HG03175 (cell line): ENCODE data around the gene KCNAB1.
A peak's percentile ranks its signal among the peaks of the same experiment; 100 is the strongest.
"Not testable (repeated sequence)": the region's sequence is repeated elsewhere in the genome, so short reads cannot be mapped to it uniquely, and the experiment has no call there.

Experiments
- ATAC-seq: cut with Tn5 transposase; IDR thresholded peaks from one replicate; pipeline ENCODE4 v1.9.1; 2021; ENCODE audit warnings: mild to moderate bottlenecking, moderate library complexity; ENCODE audit not compliant: unreplicated experiment

Gene KCNAB1

DNA sequence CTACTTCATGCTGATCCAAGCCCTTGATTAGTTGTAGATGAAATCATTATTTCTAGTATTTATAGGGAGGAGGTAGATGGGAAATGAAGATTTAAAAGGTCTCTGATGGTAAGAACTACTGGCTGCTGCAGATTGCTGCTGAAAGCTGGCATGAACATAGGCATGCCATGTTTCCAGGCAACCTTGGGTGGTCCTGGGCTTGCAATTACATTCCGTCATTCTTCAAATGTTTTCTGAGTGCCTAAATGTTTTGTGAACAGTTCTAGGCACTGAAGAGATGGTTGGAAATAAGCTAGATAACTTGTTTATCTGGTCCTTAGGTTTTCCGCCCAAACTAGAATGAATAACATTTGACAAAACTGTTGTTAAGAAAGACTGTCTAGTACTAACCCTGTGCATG, 95.8 kb downstream of the KCNAB1 start:
- no peak for ATAC-seq

DNA sequence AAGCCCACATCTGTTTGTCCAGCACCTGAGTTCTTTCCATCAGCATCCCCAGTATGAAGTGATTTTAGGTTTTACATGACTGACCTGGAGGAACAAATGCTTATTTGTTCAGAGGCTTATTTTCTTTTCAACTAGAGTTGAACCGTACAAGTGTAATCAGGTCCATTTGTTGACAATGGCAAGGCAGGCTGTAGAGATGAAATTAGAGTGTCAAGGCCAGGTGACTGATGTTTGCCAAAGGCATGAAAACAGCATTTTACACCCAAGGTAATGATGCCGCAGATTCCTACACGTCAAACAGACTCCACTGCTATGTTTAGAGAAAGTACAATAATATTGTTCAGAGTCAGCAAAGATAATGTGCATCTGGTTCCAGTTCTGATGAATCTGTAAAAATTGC, 96.5 kb downstream of the KCNAB1 start:
- no peak for ATAC-seq

DNA sequence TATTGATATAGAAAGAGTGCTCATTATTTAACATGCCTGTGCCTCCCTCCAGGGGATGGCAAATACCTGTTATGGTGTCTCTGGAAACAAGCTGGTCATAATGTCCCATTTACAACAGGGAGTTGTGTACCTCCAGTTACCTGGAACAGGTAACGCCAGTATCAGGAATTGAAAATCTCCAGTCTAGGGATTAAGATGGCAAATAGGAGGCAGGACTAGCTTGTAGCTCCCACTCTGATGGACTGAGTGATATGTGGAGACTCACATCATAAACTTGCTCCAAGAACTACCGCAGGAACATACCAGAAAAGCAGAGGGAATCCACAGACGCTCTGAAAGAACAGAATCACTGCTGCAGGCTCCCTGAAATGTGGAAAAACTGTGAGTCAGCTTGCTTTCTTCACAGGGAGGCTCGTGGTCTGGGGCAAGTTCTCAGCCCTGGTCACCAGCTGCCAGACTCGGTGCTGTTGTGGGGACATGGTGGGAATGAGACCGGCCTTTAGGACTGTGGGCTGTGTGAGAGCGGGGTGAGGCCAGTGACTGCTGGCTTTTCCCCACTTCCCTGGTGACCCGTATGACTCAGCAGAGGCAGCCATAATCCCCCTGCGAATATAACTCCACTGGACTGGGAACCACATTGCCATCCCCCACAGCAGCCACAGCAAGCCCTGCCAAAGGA, 97.4 kb downstream of the KCNAB1 start:
- no peak for ATAC-seq

GRCh38 chr3:156218353-156218744, 98.0 kb downstream of the KCNAB1 start:
- no peak for ATAC-seq

DNA sequence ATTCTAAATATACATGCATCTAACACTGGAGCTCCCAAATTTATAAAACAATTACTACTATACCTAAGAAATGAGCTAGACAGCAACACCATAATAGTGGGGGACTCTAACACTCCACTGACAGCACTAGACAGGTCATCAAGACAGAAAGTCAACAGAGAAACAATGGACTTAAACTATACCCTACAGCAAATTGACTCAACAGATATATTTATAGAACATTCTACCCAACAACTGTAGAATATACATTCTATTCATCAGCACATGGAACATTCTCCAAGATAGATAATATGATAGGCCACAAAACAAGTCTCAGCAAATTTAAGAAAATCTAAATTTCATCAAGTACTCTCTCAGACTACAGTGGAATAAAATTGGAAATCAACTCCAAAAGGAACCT, 102.0 kb downstream of the KCNAB1 start:
- ATAC-seq = not testable (repeated sequence)

DNA sequence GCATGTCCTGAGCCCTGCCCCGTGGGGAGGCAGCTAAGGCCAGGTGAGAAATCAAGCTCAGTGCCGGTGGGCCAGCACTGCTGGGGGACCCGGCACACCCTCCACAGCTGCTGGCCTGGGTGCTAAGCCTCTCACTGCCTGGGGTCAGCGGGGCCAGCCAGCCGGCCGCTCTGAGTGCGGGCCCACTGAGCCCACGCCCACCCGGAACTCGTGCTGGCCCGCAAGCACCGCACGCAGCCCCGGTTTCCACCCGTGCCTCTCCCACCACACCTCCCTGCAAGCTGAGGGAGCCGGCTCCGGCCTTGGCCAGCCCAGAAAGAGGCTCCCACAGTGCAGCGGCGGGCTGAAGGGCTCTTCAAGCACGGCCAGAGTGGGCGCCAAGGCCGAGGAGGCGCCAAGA, 103.7 kb downstream of the KCNAB1 start:
- not testable (repeated sequence) for ATAC-seq

GRCh38 chr3:156226676-156227420, 106.5 kb downstream of the KCNAB1 start:
- ATAC-seq = no peak

GRCh38 chr3:156227704-156228103, 107.3 kb downstream of the KCNAB1 start:
- ATAC-seq = no peak

- ATAC-seq = no peak
Measured at GRCh38 chr3:156230278-156230900, 110.0 kb downstream of the KCNAB1 start.

DNA sequence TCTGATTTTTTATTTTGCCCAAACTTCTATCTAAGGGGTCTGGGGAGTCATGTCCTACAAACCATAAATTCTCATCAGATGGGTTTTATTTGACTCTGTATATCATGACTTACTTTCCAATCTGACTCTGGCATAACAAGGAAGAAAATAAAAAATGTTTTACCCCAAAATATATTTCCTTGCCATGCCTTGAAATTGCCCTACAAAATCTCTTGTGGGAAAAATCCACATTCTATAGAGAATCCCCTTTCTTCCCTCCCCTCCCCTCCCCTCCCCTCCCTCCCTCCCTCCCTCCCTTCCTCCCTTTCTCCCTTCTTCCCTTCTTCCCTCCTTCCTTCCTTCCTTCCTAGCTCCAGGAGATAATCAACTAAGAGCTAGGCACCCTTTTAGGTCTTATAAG, 110.8 kb downstream of the KCNAB1 start:
- ATAC-seq = not testable (repeated sequence)

DNA sequence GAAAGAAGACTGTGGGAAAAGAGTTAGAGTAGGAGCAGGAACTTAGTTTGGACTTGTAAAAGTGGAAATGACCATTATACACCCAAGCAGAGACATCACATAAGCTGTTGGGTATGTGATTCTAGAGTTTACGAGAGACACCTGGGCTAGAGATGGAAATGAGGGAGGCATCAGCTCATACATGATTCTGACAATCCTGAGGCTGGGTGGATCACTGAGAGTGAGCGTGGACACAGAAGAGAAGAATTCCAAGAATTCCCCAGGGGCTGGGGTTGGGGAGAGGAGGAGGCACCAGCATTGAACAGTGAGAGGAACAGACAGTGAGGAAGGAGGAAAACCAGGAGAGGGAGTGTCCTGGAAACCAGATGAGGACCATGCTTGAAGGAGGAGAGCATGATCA, 113.5 kb downstream of the KCNAB1 start:
- ATAC-seq = no peak

DNA sequence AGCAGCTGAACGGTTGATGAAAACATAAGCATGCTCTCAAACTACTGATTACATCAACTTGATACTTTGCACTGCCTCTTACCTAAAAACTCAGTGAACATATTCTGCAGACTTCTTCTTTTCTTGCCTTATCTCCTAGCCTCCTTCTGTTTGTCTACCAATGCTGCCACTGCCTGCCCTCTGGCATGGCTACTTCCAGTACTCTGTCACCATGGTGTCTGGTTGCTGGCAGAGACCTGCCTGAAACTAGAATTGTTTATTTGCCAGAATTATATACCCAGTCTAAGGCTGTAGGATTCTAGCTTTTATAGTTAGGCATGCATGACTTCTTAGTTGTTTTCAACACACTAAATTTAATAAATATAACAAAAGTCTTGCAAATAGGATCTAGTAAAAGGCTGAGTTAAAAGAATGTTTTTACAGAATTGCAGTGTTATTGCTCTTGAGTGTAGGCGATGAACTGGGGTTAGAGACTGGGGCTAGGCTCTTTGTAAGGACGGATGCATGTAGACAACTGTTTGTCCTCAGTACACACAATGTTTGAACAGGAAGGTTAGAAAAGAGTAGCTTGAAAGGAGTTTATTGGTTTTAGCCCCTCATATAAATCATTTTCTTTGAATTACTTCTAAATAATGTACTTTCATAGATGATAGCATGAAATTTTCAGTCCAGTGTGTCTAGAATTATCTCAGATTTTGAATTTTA, 116.3 kb downstream of the KCNAB1 start:
- no peak for ATAC-seq

GRCh38 chr3:156240642-156241041, 120.3 kb downstream of the KCNAB1 start:
- ATAC-seq = no peak

DNA sequence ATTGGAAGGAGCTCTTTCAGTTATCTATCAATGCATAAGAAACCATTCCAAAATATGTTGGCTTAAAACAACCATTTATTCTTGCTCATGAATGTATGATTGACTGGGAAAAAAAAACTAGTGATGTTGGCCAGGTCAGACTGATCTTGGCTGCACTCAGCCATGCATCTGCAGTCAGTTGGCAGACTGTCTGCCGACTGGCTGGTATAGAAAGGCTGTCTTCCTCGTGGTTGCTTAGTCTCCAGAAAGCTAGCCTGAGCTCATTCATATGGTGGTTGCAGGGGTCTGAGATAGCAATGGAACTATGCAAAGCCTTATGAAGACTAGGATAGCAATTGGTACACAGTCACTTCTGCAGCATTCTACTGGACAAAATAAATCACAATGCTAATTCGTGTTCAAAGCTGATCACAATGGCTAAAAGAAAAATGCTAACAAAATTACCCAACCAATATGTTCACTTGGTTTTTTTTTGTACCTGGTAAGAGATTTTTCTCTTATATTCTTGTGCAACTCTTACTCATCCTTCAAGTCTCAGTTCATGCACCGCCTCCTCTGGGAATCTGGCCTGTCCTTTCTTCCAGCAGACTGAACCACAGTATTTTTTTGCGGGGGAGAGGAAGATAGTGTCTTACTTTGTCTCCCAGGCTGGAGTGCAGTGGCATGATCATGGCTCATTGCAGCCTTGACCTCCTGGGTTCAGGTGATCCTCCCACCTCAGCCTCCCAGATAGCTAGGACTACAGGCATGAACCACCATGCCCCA, 126.8 kb downstream of the KCNAB1 start:
- ATAC-seq = no peak

DNA sequence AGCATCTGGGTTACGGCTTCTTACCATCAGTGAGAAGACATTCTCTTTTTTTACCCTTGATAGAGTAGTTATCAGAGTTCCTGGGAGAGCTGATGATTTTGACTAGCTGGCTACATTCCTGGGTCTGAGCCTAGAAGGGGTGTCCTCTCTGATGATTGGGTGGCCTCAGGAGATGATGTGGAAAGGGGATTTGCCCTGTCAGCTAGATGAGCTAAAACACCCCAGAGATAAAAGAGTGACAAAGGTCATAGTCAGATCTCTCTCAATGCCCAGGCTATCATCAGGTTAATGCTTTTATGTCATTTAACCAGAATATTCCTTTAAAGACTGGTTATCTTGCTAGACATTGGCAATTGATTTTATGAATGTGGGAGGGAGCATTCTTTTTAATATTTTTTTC, 130.2 kb downstream of the KCNAB1 start:
- ATAC-seq = no peak

GRCh38 chr3:156251424-156251823, 131.0 kb downstream of the KCNAB1 start:
- ATAC-seq = no peak

DNA sequence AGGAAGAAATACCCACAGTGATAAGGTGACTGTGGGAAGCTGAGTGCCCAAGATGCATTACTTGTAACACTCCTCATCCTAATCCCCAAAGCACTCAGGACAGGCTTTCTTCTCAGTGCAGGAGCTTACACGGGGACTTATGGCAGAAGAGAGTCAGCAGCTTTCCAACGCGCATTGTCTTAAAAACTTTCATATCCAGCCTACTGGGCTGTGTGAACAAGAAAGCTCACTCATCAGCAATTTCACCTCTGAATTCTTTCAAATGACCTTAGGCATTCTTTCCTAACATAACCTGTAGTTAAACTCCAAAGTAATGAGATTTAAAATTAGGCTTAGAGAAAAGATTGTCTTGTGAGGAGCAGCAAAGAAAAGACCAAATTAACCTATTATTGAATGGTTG, 132.3 kb downstream of the KCNAB1 start:
- ATAC-seq = no peak

GRCh38 chr3:156253150-156253549, 132.8 kb downstream of the KCNAB1 start:
- ATAC-seq = peak; percentile 64

- no peak for ATAC-seq
Measured at GRCh38 chr3:156256256-156256655, 135.9 kb downstream of the KCNAB1 start.

GRCh38 chr3:156256945-156257344, 136.6 kb downstream of the KCNAB1 start:
- no peak for ATAC-seq

DNA sequence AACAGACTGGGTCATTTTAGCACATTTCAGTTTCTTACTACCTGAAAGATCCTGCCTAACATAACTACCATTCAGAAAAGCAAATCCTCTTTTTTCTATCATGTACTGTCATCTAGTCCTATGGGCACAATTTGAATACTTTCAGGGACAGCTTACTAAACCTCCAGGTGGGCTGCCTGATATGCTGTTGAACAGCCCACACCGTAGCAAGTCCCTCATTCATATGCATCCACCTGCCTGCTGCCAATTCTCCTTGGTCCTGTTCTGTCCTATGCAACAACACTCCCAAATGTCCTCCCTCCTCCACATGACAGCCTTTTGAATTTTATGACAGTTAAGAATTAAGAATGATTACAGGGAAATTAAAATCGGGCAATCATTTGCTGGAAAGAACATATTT, 137.9 kb downstream of the KCNAB1 start:
- no peak for ATAC-seq
